Mucosa of gallbladder (tissue), 1 donor: Measurements from ENCODE around the gene LDLRAD4. TPM values are rescaled to one million over a fixed set of nuclear protein-coding genes. Genes with fewer than 3 reads are reported as not detected.

Source experiments
- DNase-seq: peaks from one replicate; pipeline ENCODE4 v3.0.0-alpha.2; 2020; ENCODE audit warnings: low spot score
- total RNA-seq: library from RNA; stranded (reverse); gene quantifications from one replicate; pipeline ENCODE4 v1.2.1, GENCODE V29; 2021
- donor health status: DM: no; HTN: no; CAD: no.

LDLRAD4 gene
- total RNA-seq, 1 donor from 2014 or later: 51.0 TPM

- no peak for DNase-seq
Observed at GRCh38 chr18:13531681-13532325, 313.2 kb downstream of the LDLRAD4 start.

- no peak for DNase-seq
Observed at GRCh38 chr18:13532406-13533075, 314.0 kb downstream of the LDLRAD4 start.

- no peak for DNase-seq
Observed at GRCh38 chr18:13534631-13535030, 316.1 kb downstream of the LDLRAD4 start.

GRCh38 chr18:13536578-13536977 lies 318.0 kb downstream of the LDLRAD4 start:
- DNase-seq: no peak

GRCh38 chr18:13537022-13537780 lies 318.6 kb downstream of the LDLRAD4 start:
- no peak for DNase-seq

GRCh38 chr18:13538630-13539029 lies 320.1 kb downstream of the LDLRAD4 start:
- no peak for DNase-seq

GRCh38 chr18:13539050-13539449 lies 320.5 kb downstream of the LDLRAD4 start:
- no peak for DNase-seq

- DNase-seq: no peak
Observed at GRCh38 chr18:13539843-13540476, 321.4 kb downstream of the LDLRAD4 start.

- no peak for DNase-seq
Observed at GRCh38 chr18:13540477-13541182, 322.1 kb downstream of the LDLRAD4 start.

- peak; percentile 51 for DNase-seq
Observed at GRCh38 chr18:13541621-13542519, 323.3 kb downstream of the LDLRAD4 start.

- no peak for DNase-seq
Observed at GRCh38 chr18:13542520-13542847, 323.9 kb downstream of the LDLRAD4 start.

- DNase-seq: no peak
Observed at GRCh38 chr18:13543144-13543543, 324.6 kb downstream of the LDLRAD4 start.

- no peak for DNase-seq
Observed at GRCh38 chr18:13543811-13544732, 325.5 kb downstream of the LDLRAD4 start.

GRCh38 chr18:13544953-13545352 lies 326.4 kb downstream of the LDLRAD4 start:
- no peak for DNase-seq

- no peak for DNase-seq
Observed at GRCh38 chr18:13545514-13545913, 327.0 kb downstream of the LDLRAD4 start.

- no peak for DNase-seq
Observed at GRCh38 chr18:13545955-13546354, 327.4 kb downstream of the LDLRAD4 start.

- DNase-seq: no peak
Observed at GRCh38 chr18:13546638-13547037, 328.1 kb downstream of the LDLRAD4 start.

- no peak for DNase-seq
Observed at GRCh38 chr18:13547347-13547746, 328.8 kb downstream of the LDLRAD4 start.

GRCh38 chr18:13548106-13548819 lies 329.7 kb downstream of the LDLRAD4 start:
- DNase-seq: no peak
